ENCODE measurements around the gene TMEM250. TPM values are rescaled to one million over a fixed set of nuclear protein-coding genes. Genes with fewer than 3 reads are reported as not detected.

The TMEM250 gene
- total RNA-seq, 1 experiment from 2014 or later, result 54.7 TPM

GRCh38 chr9:136147890-136148714 lies 29.4 kb upstream of the TMEM250 start:
- DNase-seq (ENCODE audit: low read depth), result no peak

GRCh38 chr9:136147038-136147889 lies 28.6 kb upstream of the TMEM250 start:
- DNase-seq (ENCODE audit: low read depth), result no peak

GRCh38 chr9:136146126-136147037 lies 27.7 kb upstream of the TMEM250 start:
- DNase-seq (ENCODE audit: low read depth), result no peak

GRCh38 chr9:136145580-136145979 lies 26.9 kb upstream of the TMEM250 start:
- DNase-seq (ENCODE audit: low read depth), result no peak

GRCh38 chr9:136144450-136144849 lies 25.8 kb upstream of the TMEM250 start:
- no peak for DNase-seq (ENCODE audit: low read depth)

- no peak for DNase-seq (ENCODE audit: low read depth)
These were observed 24.7 kb upstream of the TMEM250 start for GRCh38 chr9:136143215-136144001.

GRCh38 chr9:136142859-136143214 lies 24.2 kb upstream of the TMEM250 start:
- no peak for DNase-seq (ENCODE audit: low read depth)

- no peak for DNase-seq (ENCODE audit: low read depth)
These were observed 23.7 kb upstream of the TMEM250 start for GRCh38 chr9:136142414-136142796.

GRCh38 chr9:136141682-136142413 lies 23.2 kb upstream of the TMEM250 start:
- no peak for DNase-seq (ENCODE audit: low read depth)

- no peak for DNase-seq (ENCODE audit: low read depth)
These were observed 22.3 kb upstream of the TMEM250 start for GRCh38 chr9:136140966-136141365.

- no peak for DNase-seq (ENCODE audit: low read depth)
These were observed 21.4 kb upstream of the TMEM250 start for GRCh38 chr9:136140046-136140445.

- DNase-seq (ENCODE audit: low read depth), result no peak
These were observed 19.9 kb upstream of the TMEM250 start for GRCh38 chr9:136138566-136138965.

- no peak for DNase-seq (ENCODE audit: low read depth)
These were observed 18.9 kb upstream of the TMEM250 start for GRCh38 chr9:136137321-136138265.

GRCh38 chr9:136136127-136136925 lies 17.7 kb upstream of the TMEM250 start:
- no peak for DNase-seq (ENCODE audit: low read depth)

GRCh38 chr9:136135326-136136126 lies 16.9 kb upstream of the TMEM250 start:
- no peak for DNase-seq (ENCODE audit: low read depth)

GRCh38 chr9:136133959-136134484 lies 15.3 kb upstream of the TMEM250 start:
- no peak for DNase-seq (ENCODE audit: low read depth)

Data from LHCN-M2 (cell line).